H9 (cell line): ENCODE measurements around the gene CFAP157. TPM values are rescaled to one million over a fixed set of nuclear protein-coding genes. Genes with fewer than 3 reads are reported as not detected.

Experiments used
- DNase-seq: peaks from one replicate; pipeline ENCODE4 v3.0.0-alpha.2; 2017
- H2AFZ ChIP-seq: one replicate; pipeline ENCODE4 v1.6.1; 2013; ENCODE audit warnings: mild to moderate bottlenecking, low read length, control low read depth, moderate library complexity
- H2AK5ac ChIP-seq: 2 replicates; pipeline ENCODE4 v1.6.1; 2013; ENCODE audit warnings: low read length, control low read depth, mixed read lengths; ENCODE audit not compliant: insufficient read length
- H2BK120ac ChIP-seq: one replicate; pipeline ENCODE4 v1.6.1; 2013; ENCODE audit warnings: low read depth, mild to moderate bottlenecking, low read length, control low read depth, inconsistent platforms; ENCODE audit not compliant: poor library complexity, severe bottlenecking
- H2BK12ac ChIP-seq: 2 replicates; pipeline ENCODE4 v1.6.1; 2013; ENCODE audit warnings: low read length, control low read depth, mixed read lengths, low read depth; ENCODE audit not compliant: insufficient read length
- H2BK15ac ChIP-seq: 2 replicates; pipeline ENCODE4 v1.6.1; 2013; ENCODE audit warnings: low read depth, low read length, control low read depth
- H2BK20ac ChIP-seq: one replicate; pipeline ENCODE4 v1.6.1; 2013; ENCODE audit warnings: low read depth, mild to moderate bottlenecking, low read length, control low read depth, inconsistent platforms; ENCODE audit not compliant: poor library complexity, severe bottlenecking
- H2BK5ac ChIP-seq: 2 replicates; pipeline ENCODE4 v1.6.1; 2013; ENCODE audit warnings: low read length, control low read depth, mixed read lengths; ENCODE audit not compliant: insufficient read length
- H3K14ac ChIP-seq: 2 replicates; pipeline ENCODE4 v1.6.1; 2013; ENCODE audit warnings: low read length, control low read depth; ENCODE audit not compliant: insufficient read depth
- H3K18ac ChIP-seq: 2 replicates; pipeline ENCODE4 v1.6.1; 2013; ENCODE audit warnings: low read depth, mild to moderate bottlenecking, mixed read lengths, low read length, control low read depth; ENCODE audit not compliant: insufficient read length
- H3K23ac ChIP-seq: 2 replicates; pipeline ENCODE4 v1.6.1; 2013; ENCODE audit warnings: low read length, control low read depth, mixed read lengths, low read depth; ENCODE audit not compliant: insufficient read length
- H3K23me2 ChIP-seq: 2 replicates; pipeline ENCODE4 v1.6.1; 2013; ENCODE audit warnings: low read depth, mild to moderate bottlenecking, mixed read lengths, low read length, control low read depth; ENCODE audit not compliant: insufficient read length, poor library complexity, severe bottlenecking
- H3K27ac ChIP-seq: 2 replicates; pipeline ENCODE4 v1.5.1; 2013; ENCODE audit warnings: low read length, control low read depth, mixed read lengths, low read depth; ENCODE audit not compliant: insufficient read length
- H3K27me3 ChIP-seq: 2 replicates; pipeline ENCODE4 v1.6.1; 2013; ENCODE audit warnings: low read length, control low read depth, inconsistent platforms; ENCODE audit not compliant: insufficient read depth
- H3K4ac ChIP-seq: 2 replicates; pipeline ENCODE4 v1.6.1; 2013; ENCODE audit warnings: low read depth, mild to moderate bottlenecking, control low read depth, inconsistent platforms, low read length, moderate library complexity
- H3K4me1 ChIP-seq: 2 replicates; pipeline ENCODE4 v1.6.1; 2013; ENCODE audit warnings: low read length, control low read depth, inconsistent platforms; ENCODE audit not compliant: insufficient read depth
- H3K4me2 ChIP-seq: 2 replicates; pipeline ENCODE4 v1.6.1; 2013; ENCODE audit warnings: low read length, control low read depth, mixed read lengths; ENCODE audit not compliant: insufficient read length, insufficient read depth
- H3K56ac ChIP-seq: 2 replicates; pipeline ENCODE4 v1.6.1; 2013; ENCODE audit warnings: low read depth, mild to moderate bottlenecking, mixed read lengths, low read length, control low read depth; ENCODE audit not compliant: insufficient read length
- H3K79me1 ChIP-seq: 2 replicates; pipeline ENCODE4 v1.6.1; 2013; ENCODE audit warnings: low read depth, mild to moderate bottlenecking, moderate library complexity, low read length, control low read depth, inconsistent platforms; ENCODE audit not compliant: insufficient read depth, poor library complexity, severe bottlenecking
- H3K79me2 ChIP-seq: 2 replicates; pipeline ENCODE4 v1.6.1; 2013; ENCODE audit warnings: low read length, control low read depth, inconsistent platforms; ENCODE audit not compliant: insufficient read depth
- H3K9ac ChIP-seq: 2 replicates; pipeline ENCODE4 v1.6.1; 2013; ENCODE audit warnings: low read length, control low read depth, mixed read lengths; ENCODE audit not compliant: insufficient read length; ENCODE audit errors: extremely low read depth
- H3K9me3 ChIP-seq: one replicate; pipeline ENCODE4 v1.6.1; 2013; ENCODE audit warnings: low read depth, low read length, inconsistent platforms; ENCODE audit not compliant: control insufficient read depth
- H3T11ph ChIP-seq: one replicate; pipeline ENCODE4 v1.6.1; 2013; ENCODE audit warnings: mild to moderate bottlenecking, low read length, control low read depth, inconsistent platforms
- H4K20me1 ChIP-seq: one replicate; pipeline ENCODE4 v1.6.1; 2013; ENCODE audit not compliant: control insufficient read depth, insufficient read length, insufficient read depth
- H4K5ac ChIP-seq: 2 replicates; pipeline ENCODE4 v1.6.1; 2013; ENCODE audit warnings: low read depth, mild to moderate bottlenecking, mixed read lengths, low read length, control low read depth; ENCODE audit not compliant: insufficient read length
- H4K8ac ChIP-seq: replicated peaks from 2 replicates; pipeline ENCODE4 v1.6.1; 2013; ENCODE audit warnings: low read length, control low read depth, mixed read lengths, low read depth; ENCODE audit not compliant: insufficient read length
- H4K91ac ChIP-seq: 2 replicates; pipeline ENCODE4 v1.6.1; 2013; ENCODE audit warnings: low read depth, mild to moderate bottlenecking, moderate library complexity, mixed read lengths, low read length, control low read depth; ENCODE audit not compliant: insufficient read length
- H3K27ac Mint-ChIP-seq, 3 experiments: 2 replicates in 2 of 3; 3 replicates in 1 of 3; pipeline ENCODE4 v1.8.0; 2020 to 2021; ENCODE audit warnings: mixed read lengths in 3 of 3, mild to moderate bottlenecking in 1 of 3, moderate library complexity in 1 of 3
- H3K27me3 Mint-ChIP-seq: 2 replicates; pipeline ENCODE4 v1.8.0; 2021; ENCODE audit warnings: low read depth, mild to moderate bottlenecking, moderate library complexity, mixed read lengths
- H3K36me3 Mint-ChIP-seq, 3 experiments: 2 replicates in 2 of 3; 3 replicates in 1 of 3; pipeline ENCODE4 v1.8.0; 2020 to 2021; ENCODE audit warnings: low read depth in 3 of 3, mixed read lengths in 3 of 3; ENCODE audit not compliant: insufficient read depth in 1 of 3
- H3K4me1 Mint-ChIP-seq, 2 experiments: 2 replicates each; pipeline ENCODE4 v1.8.0; 2020; ENCODE audit warnings: mixed read lengths in 2 of 2
- H3K4me3 Mint-ChIP-seq, 2 experiments: 2 replicates in 1 of 2; 3 replicates in 1 of 2; pipeline ENCODE4 v1.8.0; 2020 to 2021; ENCODE audit warnings: mild to moderate bottlenecking in 2 of 2, mixed read lengths in 2 of 2, moderate library complexity in 1 of 2
- H3K9me3 Mint-ChIP-seq, 2 experiments: 2 replicates in 1 of 2; 3 replicates in 1 of 2; pipeline ENCODE4 v1.8.0; 2020; ENCODE audit warnings: mild to moderate bottlenecking in 2 of 2, mixed read lengths in 2 of 2, moderate library complexity in 1 of 2
- WGBS: extraction: QIAGEN DNeasy Blood & Tissue Kit; methylation state at CpG from one replicate; pipeline ENCODE4 v1.1.7; 2013; ENCODE audit warnings: missing lambda C conversion rate, low lambda C conversion rate, mixed read lengths; ENCODE audit not compliant: insufficient read length; ENCODE audit errors: extremely low coverage; 5-methylcytosine and 5-hydroxymethylcytosine counted together
- total RNA-seq: library from RNA; stranded (reverse); gene quantifications from 2 replicates; pipeline ENCODE4 v1.2.1, GENCODE V29; 2021
- TF ChIP-seq, protein P1 (sequence below): fragments of 200-600 bp; sonication (generic); conservative IDR thresholded peaks from 3 replicates; pipeline ENCODE4 v1.8.0; 2021; ENCODE audit warnings: antibody characterized with exemption, mild to moderate bottlenecking

CFAP157 gene
- total RNA-seq, 1 experiment from 2014 or later: 0.22 TPM

DNA sequence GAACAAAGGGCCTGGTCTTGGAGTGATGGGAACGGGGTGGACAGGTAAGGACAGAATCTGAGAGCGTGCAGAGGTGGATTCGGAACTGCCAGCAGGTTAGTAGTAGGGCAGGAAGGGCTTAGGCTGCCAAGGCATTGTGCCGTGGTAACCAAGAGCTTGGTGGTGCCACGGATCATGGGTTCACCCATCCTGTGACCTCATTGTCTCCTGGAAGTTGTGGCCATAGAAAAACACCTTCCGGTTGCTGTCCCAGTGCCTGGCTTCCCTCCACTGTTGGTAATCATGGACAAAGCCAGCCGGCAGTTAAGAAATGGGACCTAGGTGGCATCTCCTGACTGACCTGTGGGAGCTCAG is 42.5 kb upstream of the CFAP157 start:
- no peak overlapping the region for H3K4me3 Mint-ChIP-seq
- no peak overlapping the region for H3K4me2 ChIP-seq
- H3K79me1 ChIP-seq: no peaks in the 10 kb centered on the region
- peak overlapping the region in 1 of 3 experiments; percentile 20; a peak in 1 of 7 replicates for H3K27ac Mint-ChIP-seq
- no peaks in the 10 kb centered on the region for H3K23me2 ChIP-seq
- no peaks in the 10 kb centered on the region for H3K79me2 ChIP-seq
- TF ChIP-seq, protein P1, sequence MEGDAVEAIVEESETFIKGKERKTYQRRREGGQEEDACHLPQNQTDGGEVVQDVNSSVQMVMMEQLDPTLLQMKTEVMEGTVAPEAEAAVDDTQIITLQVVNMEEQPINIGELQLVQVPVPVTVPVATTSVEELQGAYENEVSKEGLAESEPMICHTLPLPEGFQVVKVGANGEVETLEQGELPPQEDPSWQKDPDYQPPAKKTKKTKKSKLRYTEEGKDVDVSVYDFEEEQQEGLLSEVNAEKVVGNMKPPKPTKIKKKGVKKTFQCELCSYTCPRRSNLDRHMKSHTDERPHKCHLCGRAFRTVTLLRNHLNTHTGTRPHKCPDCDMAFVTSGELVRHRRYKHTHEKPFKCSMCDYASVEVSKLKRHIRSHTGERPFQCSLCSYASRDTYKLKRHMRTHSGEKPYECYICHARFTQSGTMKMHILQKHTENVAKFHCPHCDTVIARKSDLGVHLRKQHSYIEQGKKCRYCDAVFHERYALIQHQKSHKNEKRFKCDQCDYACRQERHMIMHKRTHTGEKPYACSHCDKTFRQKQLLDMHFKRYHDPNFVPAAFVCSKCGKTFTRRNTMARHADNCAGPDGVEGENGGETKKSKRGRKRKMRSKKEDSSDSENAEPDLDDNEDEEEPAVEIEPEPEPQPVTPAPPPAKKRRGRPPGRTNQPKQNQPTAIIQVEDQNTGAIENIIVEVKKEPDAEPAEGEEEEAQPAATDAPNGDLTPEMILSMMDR: no peak
- no peak overlapping the region for H4K5ac ChIP-seq
- no peak overlapping the region for H2BK12ac ChIP-seq
- H2AK5ac ChIP-seq: no peak overlapping the region
- H4K91ac ChIP-seq: no peak overlapping the region
- H3K36me3 Mint-ChIP-seq: peaks cover 27 to 50% (median 31%) of the 10 kb centered on the region in 3 experiments; a peak in 6 of 7 replicates
- H3K9me3 ChIP-seq: no peaks in the 10 kb centered on the region
- H3K4ac ChIP-seq: no peak overlapping the region
- no peak overlapping the region for H3K18ac ChIP-seq
- H2BK20ac ChIP-seq: no peak overlapping the region
- no peak overlapping the region for H3K9ac ChIP-seq
- H2BK15ac ChIP-seq: no peak overlapping the region
- peaks cover 2% of the 10 kb centered on the region for H4K20me1 ChIP-seq
- no peak overlapping the region for H4K8ac ChIP-seq
- H3K4me1 ChIP-seq: no peaks in the 10 kb centered on the region
- no peaks in the 10 kb centered on the region for H3K27me3 Mint-ChIP-seq
- no peaks in the 10 kb centered on the region for H3K27me3 ChIP-seq
- H2BK120ac ChIP-seq: no peak overlapping the region
- WGBS: no CpG with 5 or more reads among the region's 7 CpGs
- no peak overlapping the region for H3K14ac ChIP-seq
- H3K56ac ChIP-seq: no peak overlapping the region
- H3K4me1 Mint-ChIP-seq: peaks cover 0 to 6% of the 10 kb centered on the region in 2 experiments; a peak in 2 of 4 replicates
- no peak overlapping the region for H2BK5ac ChIP-seq
- DNase-seq: no peak
- H3K27ac ChIP-seq: no peak overlapping the region
- H2AFZ ChIP-seq: no peak overlapping the region
- H3K9me3 Mint-ChIP-seq: no peaks in the 10 kb centered on the region
- H3T11ph ChIP-seq: no peak overlapping the region
- no peak overlapping the region for H3K23ac ChIP-seq
